Measurements from ENCODE around the gene NEURL3. TPM values are rescaled to one million over a fixed set of nuclear protein-coding genes. Genes with fewer than 3 reads are reported as not detected.

Gene NEURL3
- total RNA-seq, 1 donor from 2014 or later, result not detected

- no peaks in the 10 kb centered on the region for H4K20me1 ChIP-seq (ENCODE audit: low read depth)
- H2AFZ ChIP-seq (replicated peaks), result no peak overlapping the region
- H3K36me3 ChIP-seq, result no peaks in the 10 kb centered on the region
- H3K79me2 ChIP-seq (ENCODE audit: low read depth), result no peaks in the 10 kb centered on the region
- Mint-ChIP-seq H3K9me3 (peaks cover 4% of the 10 kb centered on the region), H3K4me3 (no peak overlapping the region), H3K36me3 (no peaks in the 10 kb centered on the region), H3K27ac (no peak overlapping the region), H3K27me3 (ENCODE audit: insufficient read depth, low read depth) (peaks cover 6% of the 10 kb centered on the region), H3K4me1 (peaks cover 5% of the 10 kb centered on the region)
- no peaks in the 10 kb centered on the region for H3F3A ChIP-seq (ENCODE audit: low read depth)
- DNase-seq (ENCODE audit: low spot score), result no peak
- H3K4me3 ChIP-seq, result no peak overlapping the region
- no peaks in the 10 kb centered on the region for H3K4me1 ChIP-seq
- H3K9ac ChIP-seq, result no peak overlapping the region
- no peak overlapping the region for H3K4me2 ChIP-seq
- no peaks in the 10 kb centered on the region for H3K27me3 ChIP-seq
- no peak overlapping the region for H3K27ac ChIP-seq
- no peaks in the 10 kb centered on the region for H3K9me3 ChIP-seq (ENCODE audit: low read depth)
- TF ChIP-seq EZH2phosphoT487 (IDR thresholded peaks at IDR 0.05) (no peak), EZH2 (IDR thresholded peaks at IDR 0.05) (no peak)
- TF ChIP-seq, protein P1, sequence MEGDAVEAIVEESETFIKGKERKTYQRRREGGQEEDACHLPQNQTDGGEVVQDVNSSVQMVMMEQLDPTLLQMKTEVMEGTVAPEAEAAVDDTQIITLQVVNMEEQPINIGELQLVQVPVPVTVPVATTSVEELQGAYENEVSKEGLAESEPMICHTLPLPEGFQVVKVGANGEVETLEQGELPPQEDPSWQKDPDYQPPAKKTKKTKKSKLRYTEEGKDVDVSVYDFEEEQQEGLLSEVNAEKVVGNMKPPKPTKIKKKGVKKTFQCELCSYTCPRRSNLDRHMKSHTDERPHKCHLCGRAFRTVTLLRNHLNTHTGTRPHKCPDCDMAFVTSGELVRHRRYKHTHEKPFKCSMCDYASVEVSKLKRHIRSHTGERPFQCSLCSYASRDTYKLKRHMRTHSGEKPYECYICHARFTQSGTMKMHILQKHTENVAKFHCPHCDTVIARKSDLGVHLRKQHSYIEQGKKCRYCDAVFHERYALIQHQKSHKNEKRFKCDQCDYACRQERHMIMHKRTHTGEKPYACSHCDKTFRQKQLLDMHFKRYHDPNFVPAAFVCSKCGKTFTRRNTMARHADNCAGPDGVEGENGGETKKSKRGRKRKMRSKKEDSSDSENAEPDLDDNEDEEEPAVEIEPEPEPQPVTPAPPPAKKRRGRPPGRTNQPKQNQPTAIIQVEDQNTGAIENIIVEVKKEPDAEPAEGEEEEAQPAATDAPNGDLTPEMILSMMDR (IDR thresholded peaks at IDR 0.05), result no peak
Observed at GRCh38 chr2:96452053-96452452, 53.1 kb downstream of the NEURL3 start.

DNA sequence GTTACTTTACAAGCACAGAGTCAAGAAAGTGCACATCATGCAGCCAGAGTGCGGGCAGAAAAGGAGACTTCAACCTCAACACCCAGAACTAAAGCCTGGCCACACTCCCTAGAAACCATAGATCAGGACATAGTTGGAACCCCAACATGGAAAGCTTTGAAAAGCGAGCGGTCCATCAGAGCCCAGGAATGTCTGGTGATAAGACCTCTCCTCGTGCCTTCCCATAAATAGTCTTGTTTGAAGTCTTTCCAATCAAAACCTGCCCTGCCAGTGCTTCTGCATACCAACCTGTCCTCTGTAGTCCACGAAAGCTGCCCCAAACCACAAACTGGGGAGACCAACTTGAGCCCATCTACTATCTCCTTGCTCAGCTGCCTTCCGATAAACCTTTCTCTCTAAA is 55.5 kb downstream of the NEURL3 start:
- no peaks in the 10 kb centered on the region for H3K36me3 Mint-ChIP-seq
- H3K36me3 ChIP-seq, result no peaks in the 10 kb centered on the region
- H3K4me3 Mint-ChIP-seq, result no peak overlapping the region
- H3K9me3 ChIP-seq (ENCODE audit: low read depth), result no peaks in the 10 kb centered on the region
- H3K9ac ChIP-seq, result no peak overlapping the region
- no peaks in the 10 kb centered on the region for H3F3A ChIP-seq (ENCODE audit: low read depth)
- H2AFZ ChIP-seq (replicated peaks), result no peak overlapping the region
- H3K9me3 Mint-ChIP-seq, result peaks cover 8% of the 10 kb centered on the region
- no peaks in the 10 kb centered on the region for H3K4me1 ChIP-seq
- H4K20me1 ChIP-seq (ENCODE audit: low read depth), result no peaks in the 10 kb centered on the region
- H3K27ac Mint-ChIP-seq, result no peak overlapping the region
- no peak overlapping the region for H3K4me2 ChIP-seq
- H3K27me3 ChIP-seq, result no peaks in the 10 kb centered on the region
- H3K79me2 ChIP-seq (ENCODE audit: low read depth), result no peaks in the 10 kb centered on the region
- no peak for DNase-seq (ENCODE audit: low spot score)
- H3K27me3 Mint-ChIP-seq (ENCODE audit: insufficient read depth, low read depth), result peaks cover 6% of the 10 kb centered on the region
- TF ChIP-seq EZH2phosphoT487 (IDR thresholded peaks at IDR 0.05), result no peak
- TF ChIP-seq EZH2 (IDR thresholded peaks at IDR 0.05), result no peak
- TF ChIP-seq, protein P1 (IDR thresholded peaks at IDR 0.05), result no peak
- peaks cover 5% of the 10 kb centered on the region for H3K4me1 Mint-ChIP-seq
- no peak overlapping the region for H3K4me3 ChIP-seq
- no peak overlapping the region for H3K27ac ChIP-seq

DNA sequence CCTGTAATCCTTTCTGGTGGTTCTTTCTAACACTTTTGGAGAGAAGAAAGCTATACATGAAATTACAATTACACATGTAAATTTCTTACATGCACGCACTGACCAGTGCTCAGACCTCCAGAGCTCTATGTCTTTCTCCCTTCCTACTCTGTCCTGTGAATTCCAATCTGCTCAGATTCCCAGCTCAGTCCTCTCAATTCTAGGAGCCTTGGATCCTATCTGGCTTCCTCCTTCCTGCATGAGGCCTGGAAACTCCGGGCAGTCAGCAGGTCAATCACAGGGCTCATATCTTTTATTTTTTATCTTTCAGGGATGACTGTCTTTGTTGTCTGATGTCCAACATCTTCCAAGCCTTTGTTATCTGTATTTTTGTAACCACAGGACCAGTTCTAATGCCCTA is 56.0 kb downstream of the NEURL3 start:
- DNase-seq (ENCODE audit: low spot score), result no peak
- Histone ChIP-seq H3K36me3 (no peaks in the 10 kb centered on the region), H3K4me1 (no peaks in the 10 kb centered on the region), H3K9me3 (ENCODE audit: low read depth) (no peaks in the 10 kb centered on the region), H4K20me1 (ENCODE audit: low read depth) (no peaks in the 10 kb centered on the region), H3F3A (ENCODE audit: low read depth) (no peaks in the 10 kb centered on the region), H3K4me3 (no peak overlapping the region), H3K4me2 (no peak overlapping the region), H3K9ac (no peak overlapping the region), H3K27ac (no peak overlapping the region), H3K79me2 (ENCODE audit: low read depth) (no peaks in the 10 kb centered on the region), H3K27me3 (no peaks in the 10 kb centered on the region), H2AFZ (replicated peaks) (no peak overlapping the region)
- Mint-ChIP-seq H3K27me3 (ENCODE audit: insufficient read depth, low read depth) (peaks cover 3% of the 10 kb centered on the region), H3K9me3 (peaks cover 8% of the 10 kb centered on the region), H3K4me3 (no peak overlapping the region), H3K27ac (no peak overlapping the region), H3K4me1 (peaks cover 5% of the 10 kb centered on the region), H3K36me3 (no peaks in the 10 kb centered on the region)
- TF ChIP-seq EZH2phosphoT487 (IDR thresholded peaks at IDR 0.05) (no peak), EZH2 (IDR thresholded peaks at IDR 0.05) (no peak)
- TF ChIP-seq, protein P1 (IDR thresholded peaks at IDR 0.05), result no peak
